ENCODE results near the gene DMXL1.
"Not testable (repeated sequence)": the region's sequence is repeated elsewhere in the genome, so short reads cannot be mapped to it uniquely, and the experiment has no call there.

The DMXL1 gene

GRCh38 chr5:119174578-119175163 is 103.8 kb downstream of the DMXL1 start:
- H3K4me3 ChIP-seq (ENCODE audit: low read depth, low read length), result no peak overlapping the region
- no peak for DNase-seq (ENCODE audit: low read depth)
- TF ChIP-seq MYC (IDR thresholded peaks at IDR 0.05; ENCODE audit: low read depth, low read length) (no peak), POLR2A (IDR thresholded peaks at IDR 0.05; ENCODE audit: extremely low read depth, insufficient read length) (no peak)
- TF ChIP-seq, protein P1, sequence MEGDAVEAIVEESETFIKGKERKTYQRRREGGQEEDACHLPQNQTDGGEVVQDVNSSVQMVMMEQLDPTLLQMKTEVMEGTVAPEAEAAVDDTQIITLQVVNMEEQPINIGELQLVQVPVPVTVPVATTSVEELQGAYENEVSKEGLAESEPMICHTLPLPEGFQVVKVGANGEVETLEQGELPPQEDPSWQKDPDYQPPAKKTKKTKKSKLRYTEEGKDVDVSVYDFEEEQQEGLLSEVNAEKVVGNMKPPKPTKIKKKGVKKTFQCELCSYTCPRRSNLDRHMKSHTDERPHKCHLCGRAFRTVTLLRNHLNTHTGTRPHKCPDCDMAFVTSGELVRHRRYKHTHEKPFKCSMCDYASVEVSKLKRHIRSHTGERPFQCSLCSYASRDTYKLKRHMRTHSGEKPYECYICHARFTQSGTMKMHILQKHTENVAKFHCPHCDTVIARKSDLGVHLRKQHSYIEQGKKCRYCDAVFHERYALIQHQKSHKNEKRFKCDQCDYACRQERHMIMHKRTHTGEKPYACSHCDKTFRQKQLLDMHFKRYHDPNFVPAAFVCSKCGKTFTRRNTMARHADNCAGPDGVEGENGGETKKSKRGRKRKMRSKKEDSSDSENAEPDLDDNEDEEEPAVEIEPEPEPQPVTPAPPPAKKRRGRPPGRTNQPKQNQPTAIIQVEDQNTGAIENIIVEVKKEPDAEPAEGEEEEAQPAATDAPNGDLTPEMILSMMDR (IDR thresholded peaks at IDR 0.05; ENCODE audit: low read depth, low read length), result no peak
- TF ChIP-seq, protein P2, sequence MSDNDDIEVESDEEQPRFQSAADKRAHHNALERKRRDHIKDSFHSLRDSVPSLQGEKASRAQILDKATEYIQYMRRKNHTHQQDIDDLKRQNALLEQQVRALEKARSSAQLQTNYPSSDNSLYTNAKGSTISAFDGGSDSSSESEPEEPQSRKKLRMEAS (IDR thresholded peaks at IDR 0.05; ENCODE audit: low read depth, low read length), result no peak

DNA sequence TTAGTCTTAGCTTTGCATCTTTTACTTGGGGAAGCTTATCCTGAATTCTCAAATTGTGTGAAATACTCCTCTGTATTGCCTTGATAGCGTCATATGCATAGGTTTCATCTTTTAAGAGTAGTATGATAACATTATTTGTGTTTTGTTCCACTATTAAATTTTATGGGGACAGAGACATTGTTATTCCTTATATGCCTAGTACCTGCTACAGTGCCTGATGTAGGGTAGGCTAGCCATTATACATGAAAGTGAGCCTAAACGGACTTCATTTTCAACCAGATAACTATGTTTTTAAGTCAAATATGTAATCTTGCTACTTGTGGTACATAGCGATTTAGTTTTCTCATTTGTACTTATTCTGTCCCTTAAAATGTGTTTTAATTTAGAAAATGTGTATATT is 105.9 kb downstream of the DMXL1 start:
- no peak for TF ChIP-seq POLR2A (IDR thresholded peaks at IDR 0.05; ENCODE audit: extremely low read depth, insufficient read length)
- TF ChIP-seq, protein P2 (IDR thresholded peaks at IDR 0.05; ENCODE audit: low read depth, low read length), result no peak
- no peak for DNase-seq (ENCODE audit: low read depth)
- no peak overlapping the region for H3K4me3 ChIP-seq (ENCODE audit: low read depth, low read length)

DNA sequence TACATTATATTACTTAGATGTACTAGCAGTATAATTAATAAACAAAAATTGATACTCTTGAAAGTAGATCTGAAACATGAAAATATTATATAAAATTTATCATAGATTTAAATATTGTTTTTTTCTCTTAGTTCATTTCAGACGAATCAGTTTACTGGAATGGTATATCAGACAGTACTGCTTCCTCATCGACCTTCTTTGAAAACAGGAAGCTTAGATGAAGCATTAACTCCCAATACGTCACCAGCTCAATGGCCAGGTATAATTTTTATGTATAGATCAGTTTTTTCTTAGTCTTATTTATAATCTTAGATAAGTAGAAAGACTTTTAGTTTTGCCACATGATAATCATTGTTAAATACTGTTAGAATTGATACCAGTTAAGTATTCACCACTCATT is 106.3 kb downstream of the DMXL1 start:
- TF ChIP-seq POLR2A (IDR thresholded peaks at IDR 0.05; ENCODE audit: extremely low read depth, insufficient read length), result no peak
- TF ChIP-seq, protein P2 (IDR thresholded peaks at IDR 0.05; ENCODE audit: low read depth, low read length), result no peak
- TF ChIP-seq, protein P1 (IDR thresholded peaks at IDR 0.05; ENCODE audit: low read depth, low read length), result no peak
- TF ChIP-seq MYC (IDR thresholded peaks at IDR 0.05; ENCODE audit: low read depth, low read length), result no peak
- no peak for DNase-seq (ENCODE audit: low read depth)

DNA sequence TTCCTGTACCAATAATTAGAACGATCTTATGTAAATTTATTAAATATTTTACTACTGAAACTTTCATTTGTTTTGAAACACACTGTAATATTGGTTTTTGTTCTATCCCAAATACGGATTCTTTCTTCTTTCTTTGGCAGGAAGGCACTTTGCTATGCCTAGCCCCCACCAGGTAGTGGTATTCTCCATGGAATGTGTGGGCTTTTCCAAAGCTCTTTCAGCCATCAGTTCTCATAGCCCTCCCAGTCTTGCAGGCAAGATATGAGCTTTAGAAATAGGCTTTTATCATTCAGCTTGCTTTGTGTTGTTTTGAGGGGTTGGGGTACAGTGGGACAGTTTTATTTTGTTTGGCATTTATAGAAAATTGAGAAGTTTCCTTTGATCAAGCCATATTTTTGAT is 107.5 kb downstream of the DMXL1 start:
- TF ChIP-seq, protein P2 (IDR thresholded peaks at IDR 0.05; ENCODE audit: low read depth, low read length), result no peak
- TF ChIP-seq, protein P1 (IDR thresholded peaks at IDR 0.05; ENCODE audit: low read depth, low read length), result no peak
- TF ChIP-seq POLR2A (IDR thresholded peaks at IDR 0.05; ENCODE audit: extremely low read depth, insufficient read length) (no peak), MYC (IDR thresholded peaks at IDR 0.05; ENCODE audit: low read depth, low read length) (no peak)
- DNase-seq (ENCODE audit: low read depth), result no peak
- no peak overlapping the region for H3K4me3 ChIP-seq (ENCODE audit: low read depth, low read length)

More for the DNA sequence above, 106.3 kb downstream of the DMXL1 start:
- H3K4me3 ChIP-seq (ENCODE audit: low read depth, low read length), result no peak overlapping the region

- no peak overlapping the region for H3K4me3 ChIP-seq (ENCODE audit: low read depth, low read length)
- DNase-seq (ENCODE audit: low read depth), result peak; percentile 5
- TF ChIP-seq, protein P1 (IDR thresholded peaks at IDR 0.05; ENCODE audit: low read depth, low read length), result no peak
- TF ChIP-seq MYC (IDR thresholded peaks at IDR 0.05; ENCODE audit: low read depth, low read length) (no peak), POLR2A (IDR thresholded peaks at IDR 0.05; ENCODE audit: extremely low read depth, insufficient read length) (no peak)
- TF ChIP-seq, protein P2 (IDR thresholded peaks at IDR 0.05; ENCODE audit: low read depth, low read length), result no peak
Measured at GRCh38 chr5:119179857-119180641, 109.2 kb downstream of the DMXL1 start.

DNA sequence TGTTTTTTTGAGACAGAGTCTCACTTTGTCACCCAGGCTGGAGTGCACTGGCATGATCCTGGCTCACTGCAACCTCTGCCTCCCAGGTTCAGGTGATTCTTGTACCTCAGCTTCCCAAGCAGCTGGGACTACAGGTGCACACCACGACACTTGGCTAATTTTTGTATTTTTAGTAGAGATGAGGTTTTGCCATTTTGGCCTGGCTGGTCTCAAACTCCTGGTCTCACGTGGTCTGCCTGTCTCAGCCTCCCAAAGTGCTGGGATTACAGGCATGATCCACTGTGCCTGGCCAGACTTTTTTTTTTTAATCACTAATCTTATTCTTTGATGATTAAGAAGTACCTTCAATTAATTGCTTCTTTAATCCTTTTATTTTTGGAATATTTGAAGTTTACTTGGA is 114.6 kb downstream of the DMXL1 start:
- not testable (repeated sequence) for H3K4me3 ChIP-seq (ENCODE audit: low read depth, low read length); DNase-seq (ENCODE audit: low read depth)

Measured in NB4 (cell line).